Measurements from ENCODE around the gene TBC1D20.

DNA sequence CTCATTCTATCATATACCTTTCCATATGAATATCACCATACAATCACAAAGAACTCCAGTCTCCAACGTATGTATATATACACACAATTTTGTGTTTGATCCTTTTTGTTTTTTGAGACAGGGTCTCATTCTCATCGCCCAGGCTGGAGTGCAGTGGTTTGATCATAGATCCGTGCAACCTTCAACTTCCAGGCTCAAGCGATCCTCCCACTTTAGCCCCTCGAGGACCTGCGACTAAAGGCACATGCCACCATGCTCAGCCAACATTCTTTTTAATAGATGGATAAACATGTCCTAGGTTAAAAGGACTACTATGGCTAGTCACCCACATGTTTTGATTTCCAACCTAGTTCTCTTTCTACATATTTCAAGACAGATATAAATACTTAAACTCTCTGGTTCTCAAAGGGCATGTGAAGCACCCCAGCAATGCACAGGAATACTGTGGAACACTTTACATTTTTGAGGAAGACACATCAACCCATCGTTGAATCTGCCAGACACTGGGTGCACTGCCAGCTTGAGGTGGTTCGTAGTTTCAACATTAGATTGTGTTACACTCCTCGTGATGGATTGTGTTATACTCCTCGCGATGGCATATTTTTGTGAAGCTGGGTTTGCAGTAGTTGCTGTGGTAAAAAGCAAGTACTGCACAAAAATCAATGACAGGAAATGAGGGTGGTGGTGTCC, 40.9 kb upstream of the TBC1D20 start:
- TF ChIP-seq, protein P1, sequence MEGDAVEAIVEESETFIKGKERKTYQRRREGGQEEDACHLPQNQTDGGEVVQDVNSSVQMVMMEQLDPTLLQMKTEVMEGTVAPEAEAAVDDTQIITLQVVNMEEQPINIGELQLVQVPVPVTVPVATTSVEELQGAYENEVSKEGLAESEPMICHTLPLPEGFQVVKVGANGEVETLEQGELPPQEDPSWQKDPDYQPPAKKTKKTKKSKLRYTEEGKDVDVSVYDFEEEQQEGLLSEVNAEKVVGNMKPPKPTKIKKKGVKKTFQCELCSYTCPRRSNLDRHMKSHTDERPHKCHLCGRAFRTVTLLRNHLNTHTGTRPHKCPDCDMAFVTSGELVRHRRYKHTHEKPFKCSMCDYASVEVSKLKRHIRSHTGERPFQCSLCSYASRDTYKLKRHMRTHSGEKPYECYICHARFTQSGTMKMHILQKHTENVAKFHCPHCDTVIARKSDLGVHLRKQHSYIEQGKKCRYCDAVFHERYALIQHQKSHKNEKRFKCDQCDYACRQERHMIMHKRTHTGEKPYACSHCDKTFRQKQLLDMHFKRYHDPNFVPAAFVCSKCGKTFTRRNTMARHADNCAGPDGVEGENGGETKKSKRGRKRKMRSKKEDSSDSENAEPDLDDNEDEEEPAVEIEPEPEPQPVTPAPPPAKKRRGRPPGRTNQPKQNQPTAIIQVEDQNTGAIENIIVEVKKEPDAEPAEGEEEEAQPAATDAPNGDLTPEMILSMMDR (IDR thresholded peaks at IDR 0.05; ENCODE audit: low read depth, low read length), result no peak
- TF ChIP-seq EZH2phosphoT487 (IDR thresholded peaks at IDR 0.05; ENCODE audit: low read depth), result no peak
